PC-9 (cell line): ENCODE measurements around the gene WDR7. TPM values are rescaled to one million over a fixed set of nuclear protein-coding genes. Genes with fewer than 3 reads are reported as not detected.

Experiments used
- BruUV-seq: library from RNA; stranded (reverse); fragments of 400-500 nt; replicated peaks from 2 replicates; lab custom pipeline; 2021; lab: Mats Ljungman, UMichigan
- CTCF ChIA-PET: fragments of 300-600 bp; sonication (Branson Sonifier 250); formaldehyde crosslinking; loops from one replicate; lab custom pipeline; 2022; ENCODE audit warnings: antibody characterized with exemption; lab: Charles Lee
- POLR2A ChIA-PET: fragments of 300-600 bp; sonication (Branson Sonifier 250); formaldehyde crosslinking; loops from one replicate; lab custom pipeline; 2022; ENCODE audit warnings: antibody characterized with exemption; ENCODE audit not compliant: unreplicated experiment; lab: Charles Lee
- DNase-seq, 2 experiments: peaks; one replicate each; pipeline versions ENCODE4 v3.0.0 to v3.0.0-alpha.2; 2015 to 2022; ENCODE audit warnings: mixed read lengths in 1 of 2
- H2AFZ ChIP-seq: fragments of 200-600 bp; sonication (generic); 2 replicates; pipeline ENCODE4 v1.8.1; 2017; ENCODE audit warnings: antibody characterized with exemption
- H3F3A ChIP-seq: fragments of 200-600 bp; sonication (generic); 2 replicates; pipeline ENCODE4 v1.8.1; 2017; ENCODE audit warnings: antibody characterized with exemption, mild to moderate bottlenecking, low read depth; ENCODE audit not compliant: insufficient read depth
- H3K27ac ChIP-seq: fragments of 200-600 bp; sonication (generic); 2 replicates; pipeline ENCODE4 v1.6.1; 2016; ENCODE audit warnings: mixed run types
- H3K27me3 ChIP-seq: fragments of 200-600 bp; sonication (generic); 2 replicates; pipeline ENCODE4 v1.6.1; 2016; ENCODE audit warnings: low read depth, mixed run types; ENCODE audit not compliant: insufficient read depth
- H3K36me3 ChIP-seq: fragments of 200-600 bp; sonication (generic); 2 replicates; pipeline ENCODE4 v1.6.1; 2016; ENCODE audit warnings: low read depth, mixed run types
- H3K4me1 ChIP-seq: fragments of 200-600 bp; sonication (generic); replicated peaks from 2 replicates; pipeline ENCODE4 v1.6.1; 2016; ENCODE audit warnings: mixed run types; ENCODE audit not compliant: insufficient read depth
- H3K4me2 ChIP-seq: fragments of 200-600 bp; sonication (generic); 2 replicates; pipeline ENCODE4 v1.6.1; 2017; ENCODE audit warnings: mixed run types
- H3K4me3 ChIP-seq: fragments of 200-600 bp; sonication (generic); 2 replicates; pipeline ENCODE4 v1.6.1; 2016; ENCODE audit warnings: mixed run types
- H3K79me2 ChIP-seq: fragments of 200-600 bp; sonication (generic); 2 replicates; pipeline ENCODE4 v1.6.1; 2017; ENCODE audit warnings: low read depth, mixed run types
- H3K9me2 ChIP-seq: fragments of 200-600 bp; sonication (generic); 2 replicates; pipeline ENCODE4 v1.8.1; 2017; ENCODE audit warnings: mild to moderate bottlenecking; ENCODE audit not compliant: insufficient read depth
- H3K9me3 ChIP-seq: fragments of 200-600 bp; sonication (generic); 2 replicates; pipeline ENCODE4 v1.8.1; 2016; ENCODE audit warnings: low read depth; ENCODE audit not compliant: insufficient read depth
- H4K20me1 ChIP-seq: fragments of 200-600 bp; sonication (generic); 2 replicates; pipeline ENCODE4 v1.8.1; 2017; ENCODE audit not compliant: insufficient read depth
- CTCF ChIP-seq: fragments of 200-600 bp; sonication (generic); conservative IDR thresholded peaks from 2 replicates; pipeline ENCODE4 v1.6.1; 2017; ENCODE audit warnings: mixed run types, antibody characterized with exemption, mild to moderate bottlenecking, moderate library complexity
- EZH2 ChIP-seq: fragments of 200-600 bp; sonication (generic); IDR thresholded peaks from 2 replicates; pipeline ENCODE4 v1.8.0; 2017; ENCODE audit warnings: antibody characterized with exemption, low read depth
- intact Hi-C: fragments of 100-400 bp; cut with micrococcal nuclease; formaldehyde crosslinking; loops from one replicate; pipeline ENCODE4 v1.10.0; 2022; ENCODE audit not compliant: unreplicated experiment
- total RNA-seq: library from RNA; stranded (reverse); gene quantifications from 2 replicates; pipeline ENCODE4 v1.2.3, GENCODE V29; 2021

WDR7 gene
- total RNA-seq, 1 experiment from 2014 or later: 7.7 TPM

GRCh38 chr18:56997200-56997599 lies 346.0 kb downstream of the WDR7 start:
- no peaks in the 10 kb centered on the region for H3K36me3 ChIP-seq
- no peaks in the 10 kb centered on the region for H3K79me2 ChIP-seq
- no peak overlapping the region for H2AFZ ChIP-seq
- CTCF ChIA-PET: no interaction called here
- no peaks in the 10 kb centered on the region for H3K9me3 ChIP-seq
- H3K4me1 ChIP-seq: peaks cover 10% of the 10 kb centered on the region
- intact Hi-C loops: no loop called here
- no peaks in the 10 kb centered on the region for H3K27me3 ChIP-seq
- DNase-seq: no peak
- no peaks in the 10 kb centered on the region for H3K9me2 ChIP-seq
- H3F3A ChIP-seq: no peaks in the 10 kb centered on the region
- no peak overlapping the region for H3K4me2 ChIP-seq
- no peak for TF ChIP-seq CTCF
- no peak for TF ChIP-seq EZH2
- no peaks in the 10 kb centered on the region for H4K20me1 ChIP-seq
- no TSS peak for BruUV-seq
- POLR2A ChIA-PET: interaction anchor here (0.6 kb wide), 1 partner anchor 9 kb away, joined by 7 read pairs; no protein-coding TSS in a partner anchor
- no peak overlapping the region for H3K27ac ChIP-seq
- no peak overlapping the region for H3K4me3 ChIP-seq

GRCh38 chr18:56999823-57000222 lies 348.7 kb downstream of the WDR7 start:
- intact Hi-C loops: no loop called here
- Histone ChIP-seq H3K27me3 (no peaks in the 10 kb centered on the region), H3K4me3 (no peak overlapping the region), H3K9me2 (no peaks in the 10 kb centered on the region), H3K9me3 (no peaks in the 10 kb centered on the region; the same call in 1 of the 2 replicates), H2AFZ (no peak overlapping the region), H3K79me2 (no peaks in the 10 kb centered on the region), H4K20me1 (no peaks in the 10 kb centered on the region), H3F3A (peaks cover 5% of the 10 kb centered on the region; the same call in 1 of the 2 replicates), H3K36me3 (0 out of 2 replicates have a peak, but pooled peaks cover 3% of the 10 kb centered on the region), H3K4me2 (no peak overlapping the region), H3K4me1 (peaks cover 5% of the 10 kb centered on the region), H3K27ac (no peak overlapping the region)
- ChIA-PET POLR2A (no interaction called here), CTCF (no interaction called here)
- DNase-seq: no peak
- no peak for TF ChIP-seq EZH2
- no peak for TF ChIP-seq CTCF
- no TSS peak for BruUV-seq

DNA sequence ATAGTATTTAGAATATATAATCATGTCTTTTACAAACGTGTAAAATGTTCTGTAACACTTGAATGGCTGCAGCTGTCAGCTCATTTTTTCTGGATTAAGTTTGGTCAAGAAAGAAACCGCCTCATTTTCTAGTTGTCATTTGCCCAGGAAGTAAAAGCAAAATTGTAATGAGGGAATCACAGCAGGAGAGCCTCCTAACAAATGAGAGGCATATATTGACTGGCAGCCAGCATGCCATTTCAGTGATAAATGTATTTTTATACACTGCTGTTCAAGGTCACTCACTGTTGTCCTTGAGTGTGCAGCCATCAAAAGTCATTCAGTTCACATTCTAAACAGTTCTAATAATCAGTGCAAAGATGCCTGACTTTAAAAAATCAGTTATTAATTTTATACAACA lies 351.5 kb downstream of the WDR7 start:
- Histone ChIP-seq H3K9me3 (no peaks in the 10 kb centered on the region; the same call in 1 of the 2 replicates), H3K27ac (no peak overlapping the region), H4K20me1 (no peaks in the 10 kb centered on the region), H3K27me3 (no peaks in the 10 kb centered on the region), H2AFZ (no peak overlapping the region), H3F3A (peaks cover 7% of the 10 kb centered on the region; the same call in 1 of the 2 replicates), H3K4me2 (no peak overlapping the region), H3K4me1 (peaks cover 9% of the 10 kb centered on the region), H3K4me3 (no peak overlapping the region), H3K79me2 (no peaks in the 10 kb centered on the region), H3K9me2 (no peaks in the 10 kb centered on the region), H3K36me3 (0 out of 2 replicates have a peak, but pooled peaks cover 3% of the 10 kb centered on the region)
- ChIA-PET POLR2A (no interaction called here), CTCF (no interaction called here)
- intact Hi-C loops: no loop called here
- TF ChIP-seq CTCF (no peak), EZH2 (no peak)
- no peak for DNase-seq
- no TSS peak for BruUV-seq
